Measurements from ENCODE around the gene MCMBP. TPM values are rescaled to one million over a fixed set of nuclear protein-coding genes. Genes with fewer than 3 reads are reported as not detected.
"Not testable (repeated sequence)": the region's sequence is repeated elsewhere in the genome, so short reads cannot be mapped to it uniquely, and the experiment has no call there.

MCMBP gene
- total RNA-seq, 2 donors from 2014 or later = 120 to 134 TPM

GRCh38 chr10:119892188-119893065 lies 19.8 kb upstream of the MCMBP start, which contains the start of gene SEC23IP:
Gene SEC23IP (plus strand): TSS chr10:119892730. CDS start chr10:119892783, 53 bp downstream.
- peaks cover 41 to 43% of the 10 kb centered on the region in 2 donors for H3K4me1 Mint-ChIP-seq (ENCODE audit: low read depth in 2 of 2)
- DNase-seq (ENCODE audit: low spot score) (peak; percentile 96), ATAC-seq (peak; percentile 99)
- no peaks in the 10 kb centered on the region for H3K9me3 Mint-ChIP-seq
- H3K36me3 Mint-ChIP-seq = peaks cover 5% of the 10 kb centered on the region
- peak within 1 kb of the TSS; percentile 91 to 93 for H3K27ac Mint-ChIP-seq
- peak within 1 kb of the TSS; percentile 96 for H3K4me3 Mint-ChIP-seq
- peaks cover 0 to 2% of the 10 kb centered on the region in 2 donors for H3K27me3 Mint-ChIP-seq

- not testable (repeated sequence) for DNase-seq (ENCODE audit: low spot score); H3K9me3 Mint-ChIP-seq
- H3K4me3 Mint-ChIP-seq = peak overlapping the region; percentile 96
These were observed 19.2 kb upstream of the MCMBP start for GRCh38 chr10:119891849-119892187.

GRCh38 chr10:119890307-119890706 lies 17.7 kb upstream of the MCMBP start:
- ATAC-seq; H3K36me3 Mint-ChIP-seq; DNase-seq (ENCODE audit: low spot score); H3K27ac Mint-ChIP-seq; H3K27me3 Mint-ChIP-seq; H3K9me3 Mint-ChIP-seq; H3K4me3 Mint-ChIP-seq: not testable (repeated sequence)
- H3K4me1 Mint-ChIP-seq (ENCODE audit: low read depth in 2 of 2) = peaks cover 21 to 22% of the 10 kb centered on the region in 2 donors

More at GRCh38 chr10:119891849-119892187, 19.2 kb upstream of the MCMBP start:
- H3K27me3 Mint-ChIP-seq, H3K36me3 Mint-ChIP-seq, ATAC-seq: not testable (repeated sequence)
- Mint-ChIP-seq H3K4me1 (ENCODE audit: low read depth in 2 of 2) (peaks cover 36 to 37% of the 10 kb centered on the region in 2 donors), H3K27ac (peak overlapping the region; percentile 91 to 93)

GRCh38 chr10:119889201-119889600 lies 16.6 kb upstream of the MCMBP start:
- not testable (repeated sequence) for H3K9me3 Mint-ChIP-seq; DNase-seq (ENCODE audit: low spot score); H3K27ac Mint-ChIP-seq; ATAC-seq; H3K27me3 Mint-ChIP-seq; H3K4me3 Mint-ChIP-seq; H3K36me3 Mint-ChIP-seq
- peaks cover 13 to 14% of the 10 kb centered on the region in 2 donors for H3K4me1 Mint-ChIP-seq (ENCODE audit: low read depth in 2 of 2)

- not testable (repeated sequence) for H3K27me3 Mint-ChIP-seq; H3K9me3 Mint-ChIP-seq; H3K36me3 Mint-ChIP-seq; ATAC-seq; H3K4me3 Mint-ChIP-seq; DNase-seq (ENCODE audit: low spot score)
- peaks cover 8 to 11% of the 10 kb centered on the region in 2 donors for H3K4me1 Mint-ChIP-seq (ENCODE audit: low read depth in 2 of 2)
- H3K27ac Mint-ChIP-seq = peak overlapping the region in 1 of 2 donors; percentile 21
These were observed 16.1 kb upstream of the MCMBP start for GRCh38 chr10:119888715-119889114.

GRCh38 chr10:119886070-119886469 lies 13.4 kb upstream of the MCMBP start:
- not testable (repeated sequence) for H3K27ac Mint-ChIP-seq; ATAC-seq; H3K4me3 Mint-ChIP-seq; DNase-seq (ENCODE audit: low spot score); H3K27me3 Mint-ChIP-seq; H3K4me1 Mint-ChIP-seq (ENCODE audit: low read depth in 2 of 2); H3K9me3 Mint-ChIP-seq; H3K36me3 Mint-ChIP-seq

- not testable (repeated sequence) for H3K4me1 Mint-ChIP-seq (ENCODE audit: low read depth in 2 of 2); H3K27ac Mint-ChIP-seq; ATAC-seq; H3K36me3 Mint-ChIP-seq; H3K9me3 Mint-ChIP-seq; DNase-seq (ENCODE audit: low spot score); H3K4me3 Mint-ChIP-seq; H3K27me3 Mint-ChIP-seq
These were observed 11.4 kb upstream of the MCMBP start for GRCh38 chr10:119883901-119884611.

- DNase-seq (ENCODE audit: low spot score) (no peak), ATAC-seq (no peak)
- Mint-ChIP-seq H3K9me3 (peaks cover 4% of the 10 kb centered on the region), H3K27me3 (no peaks in the 10 kb centered on the region), H3K27ac (no peak overlapping the region), H3K4me1 (ENCODE audit: low read depth in 2 of 2) (peaks cover 7 to 8% of the 10 kb centered on the region in 2 donors), H3K36me3 (no peaks in the 10 kb centered on the region), H3K4me3 (no peak overlapping the region)
These were observed 5.9 kb upstream of the MCMBP start for GRCh38 chr10:119878524-119878923.

GRCh38 chr10:119872860-119873681 lies 428 bp upstream of the MCMBP start:
- Mint-ChIP-seq H3K36me3 (no peaks in the 10 kb centered on the region), H3K9me3 (peaks cover 4% of the 10 kb centered on the region), H3K4me3 (peak overlapping the region; percentile 90), H3K4me1 (ENCODE audit: low read depth in 2 of 2) (peaks cover 28 to 31% of the 10 kb centered on the region in 2 donors), H3K27ac (peak overlapping the region; percentile 87 to 96), H3K27me3 (no peaks in the 10 kb centered on the region)
- DNase-seq (ENCODE audit: low spot score) = peak; percentile 93
- peak; percentile 97 to 98 for ATAC-seq

- no peaks in the 10 kb centered on the region for H3K36me3 Mint-ChIP-seq
- peaks cover 31 to 32% of the 10 kb centered on the region in 2 donors for H3K4me1 Mint-ChIP-seq (ENCODE audit: low read depth in 2 of 2)
- peak; percentile 56 to 60 for ATAC-seq
- peak overlapping the region; percentile 53 to 82 for H3K27ac Mint-ChIP-seq
- DNase-seq (ENCODE audit: low spot score) = peak; percentile 90
- peaks cover 4% of the 10 kb centered on the region for H3K9me3 Mint-ChIP-seq
- H3K27me3 Mint-ChIP-seq = no peaks in the 10 kb centered on the region
- peak overlapping the region; percentile 79 for H3K4me3 Mint-ChIP-seq
These were observed 598 bp downstream of the MCMBP start for GRCh38 chr10:119871881-119872609.

GRCh38 chr10:119869398-119869797 lies 3.2 kb downstream of the MCMBP start:
- H3K27ac Mint-ChIP-seq = peak overlapping the region in 1 of 2 donors; percentile 48
- peaks cover 46 to 48% of the 10 kb centered on the region in 2 donors for H3K4me1 Mint-ChIP-seq (ENCODE audit: low read depth in 2 of 2)

GRCh38 chr10:119867317-119867716 lies 5.3 kb downstream of the MCMBP start:
- no peak overlapping the region for H3K4me3 Mint-ChIP-seq
- DNase-seq (ENCODE audit: low spot score) (no peak), ATAC-seq (no peak)
- peaks cover 47 to 50% of the 10 kb centered on the region in 2 donors for H3K4me1 Mint-ChIP-seq (ENCODE audit: low read depth in 2 of 2)
- H3K36me3 Mint-ChIP-seq = peaks cover 14% of the 10 kb centered on the region
- no peaks in the 10 kb centered on the region for H3K27me3 Mint-ChIP-seq
- H3K9me3 Mint-ChIP-seq = no peaks in the 10 kb centered on the region
- no peak overlapping the region for H3K27ac Mint-ChIP-seq

More at GRCh38 chr10:119869398-119869797, 3.2 kb downstream of the MCMBP start:
- not testable (repeated sequence) for DNase-seq (ENCODE audit: low spot score); H3K36me3 Mint-ChIP-seq; ATAC-seq; H3K9me3 Mint-ChIP-seq; H3K27me3 Mint-ChIP-seq
- H3K4me3 Mint-ChIP-seq = peak overlapping the region; percentile 66

Data from natural killer cell treated with Interleukin-12 subunit alpha and Interleukin-12 subunit beta and Interleukin-15 and Interleukin-18, amount 100 ng/mL, for 72 hours (primary cell).